Stimulated activated CD4-positive, alpha-beta T cell treated with anti-CD3 and anti-CD28 coated beads, TNF-alpha, amount 100 ng/mL, for 24 hours (primary cell): ENCODE data around the gene TNIP1.

Experiments
- DNase-seq, 3 experiments: peaks; one replicate each; pipeline ENCODE4 v3.0.0-alpha.2; 2020; ENCODE audit warnings: low read depth in 3 of 3

TNIP1 gene

DNA sequence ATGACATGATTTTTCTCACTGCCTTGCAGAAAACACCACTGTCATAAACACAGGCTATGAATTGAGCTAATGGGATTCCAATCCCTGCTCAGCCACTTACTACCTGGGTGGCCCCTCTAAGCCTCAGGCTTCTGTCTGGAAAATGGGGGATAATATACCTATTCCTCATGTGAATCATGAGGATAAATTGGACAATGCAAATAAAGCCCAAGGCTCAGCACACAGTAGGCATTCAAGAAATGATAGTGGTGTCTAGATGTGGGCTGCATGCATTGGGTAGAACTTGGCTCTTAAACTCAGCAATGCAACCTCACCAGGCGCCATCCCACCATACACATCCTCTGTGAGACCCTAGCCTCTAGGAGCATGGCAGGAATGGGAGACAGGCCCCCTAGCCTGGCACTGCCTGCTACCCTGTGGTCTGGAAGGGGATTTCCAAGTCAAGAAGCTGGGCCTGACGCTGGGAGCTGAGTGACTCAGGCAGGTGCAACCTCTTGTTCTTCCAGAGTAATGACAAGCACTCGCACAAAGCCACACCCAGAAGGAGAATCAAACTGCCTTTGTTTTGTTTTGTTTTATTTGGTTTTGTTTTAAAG lies 2.3 kb upstream of the TNIP1 start:
- DNase-seq = peak; percentile 52 to 71 (median 65)

- no peak for DNase-seq
Measured at GRCh38 chr5:151082282-151082902, 1.6 kb upstream of the TNIP1 start.

GRCh38 chr5:151081431-151082281 lies 822 bp upstream of the TNIP1 start:
- no peak for DNase-seq

- DNase-seq = peak in 1 of 3 experiments; percentile 52
Measured at GRCh38 chr5:151079838-151080612, 809 bp downstream of the TNIP1 start.

- DNase-seq = peak; percentile 51 to 80 (median 65)
Measured at GRCh38 chr5:151078490-151079262, 2.2 kb downstream of the TNIP1 start.

DNA sequence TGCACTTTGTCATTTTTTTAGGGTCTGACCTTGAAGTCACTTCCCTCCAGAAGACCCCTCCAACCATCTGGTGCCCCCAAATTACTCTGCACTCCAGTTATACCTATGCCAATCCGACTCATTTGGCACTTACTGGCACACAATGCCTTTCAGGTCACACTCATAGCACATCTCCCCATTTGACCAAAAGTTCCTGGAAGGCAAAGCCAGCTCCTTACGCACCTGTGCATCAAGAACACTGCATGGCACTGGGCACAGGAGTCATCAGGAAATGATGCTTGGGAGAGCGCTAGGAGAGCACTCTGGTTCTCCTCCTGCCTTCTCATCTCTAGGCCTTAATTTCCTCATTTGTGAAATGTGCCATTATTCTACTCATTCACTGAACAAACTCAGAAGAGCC lies 2.9 kb downstream of the TNIP1 start:
- DNase-seq = no peak

- no peak for DNase-seq
Measured at GRCh38 chr5:151077419-151077818, 3.4 kb downstream of the TNIP1 start.

GRCh38 chr5:151076616-151077015 lies 4.2 kb downstream of the TNIP1 start:
- DNase-seq = no peak

GRCh38 chr5:151075698-151076331 lies 5.0 kb downstream of the TNIP1 start:
- DNase-seq = no peak

DNA sequence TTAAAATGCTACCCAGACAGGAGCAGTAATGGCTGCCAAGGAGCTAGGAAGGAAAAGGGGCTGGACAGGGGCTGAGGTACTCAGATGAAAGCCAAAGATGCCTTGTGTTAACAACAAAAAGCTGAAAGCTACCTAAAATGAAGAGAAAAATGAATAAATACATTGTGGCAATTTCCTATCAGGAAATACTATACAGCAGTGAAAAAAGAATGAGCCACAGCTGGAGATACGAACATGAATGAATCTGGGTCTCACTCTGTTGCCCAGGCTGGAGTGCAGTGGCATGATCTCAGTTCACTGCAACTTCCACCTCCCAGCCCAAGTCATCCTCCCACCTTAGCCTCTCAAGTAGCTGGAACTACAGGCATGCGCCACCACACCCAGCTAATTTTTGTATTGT lies 6.3 kb downstream of the TNIP1 start:
- no peak for DNase-seq

GRCh38 chr5:151073280-151073679 lies 7.6 kb downstream of the TNIP1 start:
- no peak for DNase-seq

DNA sequence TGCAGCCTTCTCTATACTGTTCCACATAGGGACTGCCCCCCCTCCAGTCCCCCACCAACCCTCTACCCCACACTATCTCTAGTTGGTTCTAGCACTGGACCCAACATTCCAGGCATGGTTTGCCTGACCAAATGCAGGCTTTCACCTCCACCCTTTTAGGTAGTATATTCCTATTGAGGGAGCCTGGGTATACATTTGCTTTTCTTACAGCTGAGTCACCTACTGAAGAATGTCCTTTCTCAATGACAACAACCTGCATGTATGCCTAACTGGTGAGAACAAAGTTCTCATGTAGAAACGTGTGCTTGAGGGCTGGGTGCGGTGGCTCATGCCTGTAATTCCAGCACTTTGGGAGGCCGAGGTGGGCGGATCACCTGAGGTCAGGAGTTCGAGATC lies 8.2 kb downstream of the TNIP1 start:
- no peak for DNase-seq

DNA sequence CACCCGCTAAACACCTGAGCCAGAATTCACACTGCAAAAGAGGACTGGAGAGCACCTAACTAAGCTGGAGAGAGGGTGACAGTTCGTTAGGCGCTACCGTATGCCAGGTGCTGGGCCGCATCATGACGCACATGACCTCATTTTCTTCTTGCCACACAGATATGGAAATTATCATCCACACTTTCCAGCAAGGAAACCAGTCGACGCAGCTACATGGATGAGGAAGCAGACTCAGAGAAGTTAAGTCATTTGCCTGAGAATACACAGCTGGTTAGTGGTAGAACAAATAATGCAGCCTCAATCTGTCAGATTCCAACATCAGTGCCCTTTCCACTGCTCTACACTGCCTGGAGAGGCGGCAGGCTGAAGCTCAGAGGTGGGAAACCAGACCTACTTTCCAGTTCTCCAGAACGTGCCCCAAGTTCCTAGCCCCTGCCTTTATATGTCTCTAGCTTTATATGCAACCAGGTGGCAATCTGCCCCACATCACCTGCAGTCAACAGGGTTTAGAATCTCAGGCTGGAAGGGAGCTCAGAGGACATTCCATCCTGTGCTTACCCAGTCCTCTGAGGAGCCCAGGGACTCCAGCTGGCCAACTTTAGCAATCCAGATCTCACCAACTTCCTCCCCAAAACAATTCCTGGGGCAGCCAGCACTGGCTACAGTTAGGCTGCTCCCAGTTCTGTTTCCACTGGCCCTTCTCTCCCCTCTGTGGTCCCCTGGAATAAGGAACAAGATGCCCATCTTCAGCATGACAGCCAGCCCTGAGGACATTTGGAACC lies 8.8 kb downstream of the TNIP1 start:
- no peak for DNase-seq

DNA sequence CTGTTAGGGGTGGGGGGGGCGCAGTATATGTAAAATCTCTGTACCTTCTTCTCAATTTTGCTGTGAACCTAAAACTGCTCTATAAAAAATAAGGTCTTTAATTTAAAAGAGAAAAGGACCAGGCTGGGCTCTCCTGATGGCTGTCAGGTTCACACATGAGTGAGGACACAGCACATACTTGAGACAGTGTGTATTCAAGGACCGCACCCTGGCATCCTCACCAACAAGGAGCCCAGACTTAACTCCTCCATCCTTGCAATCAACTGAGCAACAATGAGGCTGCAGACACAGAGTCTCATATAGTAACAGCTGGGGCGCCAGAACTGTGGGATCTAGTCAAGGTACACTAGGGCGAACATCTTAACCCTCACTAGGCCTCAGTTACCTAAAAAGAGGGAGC lies 9.8 kb downstream of the TNIP1 start:
- no peak for DNase-seq

DNA sequence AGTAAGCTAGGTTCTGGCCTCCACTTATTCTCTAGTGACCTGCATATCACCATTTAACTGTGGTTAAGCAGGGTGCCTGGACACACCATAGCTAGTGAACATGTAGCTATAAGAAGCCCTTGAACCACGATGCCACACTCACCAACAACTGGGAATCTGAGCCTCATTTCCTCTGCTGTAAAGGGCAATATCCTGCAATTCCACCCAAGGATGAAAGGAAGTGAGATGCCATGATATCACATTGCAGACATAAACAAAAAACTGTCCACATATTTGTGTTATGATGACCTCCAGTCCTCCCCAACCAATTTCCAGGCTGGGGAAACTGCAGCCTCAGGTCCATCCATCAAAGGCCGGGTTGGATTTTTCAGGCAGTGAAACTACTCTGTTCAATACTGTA lies 10.4 kb downstream of the TNIP1 start:
- DNase-seq = no peak

DNA sequence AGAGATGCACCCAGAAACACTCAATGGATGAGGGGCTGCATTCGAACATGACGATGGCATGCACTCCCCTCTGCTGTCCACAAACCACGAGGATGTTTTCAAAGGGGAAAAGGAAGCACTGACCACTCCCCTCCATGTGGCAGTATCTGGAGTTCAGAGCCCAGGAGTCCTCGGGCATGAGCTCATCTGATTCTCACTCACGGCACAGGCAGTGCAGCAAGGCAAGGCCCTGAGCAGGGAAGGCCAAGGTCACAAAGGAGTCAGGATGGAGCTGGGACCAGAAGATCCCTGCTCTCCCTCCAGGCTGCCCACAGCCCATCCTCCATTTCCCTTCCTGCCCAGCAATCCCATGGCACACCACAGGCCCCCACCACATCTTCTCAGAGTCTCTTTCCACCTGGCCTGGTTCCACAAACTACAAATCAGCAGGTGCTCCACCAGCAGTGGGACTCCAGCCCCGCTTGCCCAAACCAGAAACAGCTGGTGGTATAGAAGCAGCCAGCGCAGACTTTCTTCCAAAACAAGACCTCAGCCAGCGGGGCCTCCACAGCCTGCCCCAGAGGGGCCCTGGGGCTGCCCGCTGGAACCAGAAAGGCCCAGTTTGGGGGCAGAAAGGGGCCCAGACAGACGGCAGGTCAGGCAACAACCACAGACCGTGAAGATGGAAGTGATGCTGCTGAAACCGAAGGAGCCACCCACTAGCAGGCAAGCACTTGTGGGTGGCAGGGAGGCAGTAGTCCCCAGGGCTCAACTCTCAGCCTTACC lies 12.2 kb downstream of the TNIP1 start:
- peak in 1 of 3 experiments; percentile 66 for DNase-seq

- DNase-seq = no peak
Measured at GRCh38 chr5:151067632-151068432, 13.0 kb downstream of the TNIP1 start.

GRCh38 chr5:151066920-151067319 lies 13.9 kb downstream of the TNIP1 start:
- no peak for DNase-seq
